Thoracic aorta (tissue), 2 donors: ENCODE measurements around the gene CTSE. TPM values are rescaled to one million over a fixed set of nuclear protein-coding genes. Genes with fewer than 3 reads are reported as not detected.

Experiments used
- ATAC-seq: fragments of 150-250 bp; one replicate; pipeline ENCODE4 v1.8.0; 2017; ENCODE audit warnings: low read depth; ENCODE audit not compliant: insufficient number of reproducible peaks, low FRiP score
- DNase-seq: peaks from one replicate; pipeline ENCODE4 v3.0.0-alpha.2; 2020; ENCODE audit warnings: low spot score
- H3K27ac ChIP-seq, 2 donors: fragments of 200-600 bp; sonication (generic); 1 replicate in 1 of 2; 2 replicates in 1 of 2; pipeline ENCODE4 v1.5.1; 2016; ENCODE audit warnings: mild to moderate bottlenecking in 2 of 2, moderate library complexity in 2 of 2
- H3K27me3 ChIP-seq: fragments of 200-600 bp; sonication (generic); replicated peaks from 2 replicates; pipeline ENCODE4 v1.6.0; 2016; ENCODE audit warnings: mild to moderate bottlenecking; ENCODE audit not compliant: insufficient read depth
- H3K36me3 ChIP-seq: fragments of 200-600 bp; sonication (generic); one replicate; pipeline ENCODE4 v1.5.1; 2016
- H3K4me1 ChIP-seq, 2 donors: fragments of 200-600 bp; sonication (generic); 1 replicate in 1 of 2; 2 replicates in 1 of 2; pipeline versions ENCODE4 v1.5.1 to v1.6.0; 2016; ENCODE audit warnings: low read depth in 2 of 2, mild to moderate bottlenecking in 1 of 2; ENCODE audit not compliant: control insufficient read depth in 1 of 2
- H3K4me3 ChIP-seq: fragments of 200-600 bp; sonication (generic); 2 replicates; pipeline ENCODE4 v1.5.1; 2016; ENCODE audit warnings: mild to moderate bottlenecking
- H3K9me3 ChIP-seq: fragments of 200-600 bp; sonication (generic); 2 replicates; pipeline ENCODE4 v1.5.1; 2016
- CTCF ChIP-seq: fragments of 200-600 bp; sonication (generic); IDR thresholded peaks from one replicate; pipeline ENCODE4 v1.5.1; 2019; ENCODE audit warnings: antibody characterized with exemption
- total RNA-seq, 2 donors: library from RNA; depleted of rRNA; stranded (reverse); fragments of >200 nt; gene quantifications; one replicate each; pipeline versions ENCODE4 v1.1.0 to v1.2.3, GENCODE V29; 2016

Gene CTSE
- total RNA-seq, 2 donors from 2014 or later = 22.2 TPM; not detected in 1

GRCh38 chr1:205961991-205962820 lies 61.5 kb downstream of the CTSE start:
- no peaks in the 10 kb centered on the region for H3K36me3 ChIP-seq
- ATAC-seq = no peak
- H3K9me3 ChIP-seq = no peaks in the 10 kb centered on the region
- H3K4me3 ChIP-seq = peak overlapping the region; percentile 8
- DNase-seq = no peak
- H3K4me1 ChIP-seq = peaks cover 12 to 18% of the 10 kb centered on the region in 2 donors
- no peak overlapping the region for H3K27ac ChIP-seq
- no peaks in the 10 kb centered on the region for H3K27me3 ChIP-seq
- no peak for TF ChIP-seq CTCF

- no peak for ATAC-seq
These were observed 62.3 kb downstream of the CTSE start for GRCh38 chr1:205961405-205961804.

GRCh38 chr1:205959789-205960188 lies 63.9 kb downstream of the CTSE start:
- no peaks in the 10 kb centered on the region for H3K36me3 ChIP-seq
- H3K27ac ChIP-seq = no peak overlapping the region
- ATAC-seq (no peak), DNase-seq (no peak)
- no peaks in the 10 kb centered on the region for H3K27me3 ChIP-seq
- H3K4me3 ChIP-seq = no peak overlapping the region
- H3K9me3 ChIP-seq = no peaks in the 10 kb centered on the region
- H3K4me1 ChIP-seq = peaks cover 12 to 18% of the 10 kb centered on the region in 2 donors
- no peak for TF ChIP-seq CTCF

More at GRCh38 chr1:205961405-205961804, 62.3 kb downstream of the CTSE start:
- no peak for TF ChIP-seq CTCF
- Histone ChIP-seq H3K27ac (no peak overlapping the region), H3K27me3 (no peaks in the 10 kb centered on the region), H3K36me3 (no peaks in the 10 kb centered on the region), H3K4me3 (no peak overlapping the region), H3K9me3 (no peaks in the 10 kb centered on the region), H3K4me1 (peaks cover 12 to 18% of the 10 kb centered on the region in 2 donors)
- no peak for DNase-seq

Other genes starting within 250 kb of the CTSE start
- 10 to 100 TPM; 23.5 to 47.2 TPM for gene RAB29, start 248.4 kb downstream of the CTSE start, total RNA-seq
- gene SLC41A1, start 210.7 kb downstream of the CTSE start, total RNA-seq = 10 to 100 TPM; 26.7 to 64.1 TPM
- under 1 TPM in 1 of 2 donors, not detected in 1; 0.14 TPM for gene PM20D1, start 173.8 kb downstream of the CTSE start, total RNA-seq
- 1 to 10 TPM in 1 of 2 donors, not detected in 1; 1.1 TPM for gene SLC26A9, start 80.4 kb downstream of the CTSE start, total RNA-seq
- 10 to 100 TPM in 1 of 2 donors, 1 to 10 TPM in 1; 2.5 to 12.0 TPM for gene RAB7B, start 20.5 kb downstream of the CTSE start, total RNA-seq
- 10 to 100 TPM in 1 of 2 donors, 1 to 10 TPM in 1; 6.1 to 36.7 TPM for gene RHEX, start 29.3 kb upstream of the CTSE start, total RNA-seq
- gene AVPR1B, start 93.5 kb upstream of the CTSE start, total RNA-seq = not detected
- gene FAM72A, start 178.9 kb upstream of the CTSE start, total RNA-seq = 1 to 10 TPM; 2.8 to 4.9 TPM
- 10 to 100 TPM; 70.8 to 86.4 TPM for gene SRGAP2, start 179.6 kb upstream of the CTSE start, total RNA-seq